Brain pericyte (primary cell): ENCODE results near the gene MRPL9.

Experiments
- DNase-seq: peaks from one replicate; pipeline ENCODE4 v3.0.0-alpha.2; 2012; ENCODE audit warnings: low read depth, low spot score

The MRPL9 gene

DNA sequence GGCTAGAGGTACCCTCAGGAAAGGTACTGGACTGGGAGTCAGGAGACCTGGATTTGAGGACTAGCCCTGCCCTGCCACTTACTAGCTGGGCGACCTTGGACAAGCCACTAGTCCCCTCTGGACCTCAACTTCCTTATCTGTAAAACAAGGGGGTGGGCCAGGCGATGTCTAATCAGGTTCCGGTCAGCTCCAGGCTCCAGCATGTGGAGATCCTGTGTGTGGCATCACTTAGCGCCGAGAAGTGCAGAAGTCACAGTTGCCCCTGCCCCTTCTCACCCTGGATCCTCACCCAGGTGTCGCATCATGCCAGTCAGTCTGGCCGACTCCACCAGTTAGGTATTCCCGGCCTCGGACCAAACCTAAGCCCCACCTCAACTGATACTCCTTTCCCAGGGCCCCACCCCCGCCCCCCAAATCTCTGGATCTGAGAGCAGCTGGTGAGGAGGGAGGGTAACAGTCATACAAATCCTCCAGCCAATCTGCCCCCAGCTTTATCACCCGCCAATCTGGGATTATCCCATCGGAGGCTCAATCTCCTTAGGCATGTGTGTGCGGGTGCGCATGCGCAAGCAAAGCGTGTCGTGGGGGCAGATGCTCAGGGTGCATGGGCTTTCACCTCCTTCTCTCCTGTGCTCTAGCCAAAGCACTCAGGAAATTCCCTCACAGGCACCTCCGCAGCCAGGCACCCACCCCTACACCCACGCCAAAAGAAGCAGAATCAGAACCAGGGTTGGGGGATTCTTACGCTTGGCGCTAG is 52.1 kb downstream of the MRPL9 start:
- DNase-seq: no peak

DNA sequence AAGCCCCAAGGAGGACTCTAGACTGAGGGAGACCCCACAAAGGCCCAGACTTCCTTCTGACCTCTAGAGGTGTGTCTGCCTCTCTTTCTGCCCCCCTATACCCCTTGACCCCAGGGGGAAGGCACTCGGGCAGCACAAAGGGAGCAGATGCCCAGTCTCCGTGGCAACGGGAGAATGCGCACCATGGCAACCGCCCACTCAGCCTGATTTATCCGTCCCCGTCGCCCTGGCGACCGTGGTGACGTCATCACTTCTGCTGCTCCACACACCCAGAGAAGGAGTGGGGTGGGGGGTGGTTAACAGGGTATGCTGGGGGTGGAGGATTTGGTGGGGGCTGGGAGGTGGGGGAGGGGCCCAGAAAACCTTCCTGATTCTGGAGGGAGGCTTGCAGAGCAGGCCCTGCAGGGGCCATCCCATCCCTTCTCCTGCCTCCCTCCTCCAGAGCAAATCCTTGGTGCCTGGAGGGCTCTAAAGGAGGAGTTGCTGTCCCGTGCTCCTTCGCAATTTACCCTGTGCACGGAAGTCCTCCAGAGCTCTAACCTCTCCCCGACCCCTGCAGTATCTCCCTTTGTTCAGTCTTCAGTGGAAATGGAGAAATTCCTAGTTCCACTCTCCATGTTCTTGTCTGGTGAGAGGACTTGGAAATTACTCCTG is 53.0 kb downstream of the MRPL9 start:
- DNase-seq: no peak
